HG02571 (cell line): ENCODE data around the gene ZDHHC24.

ENCODE experiments used
- ATAC-seq: cut with Tn5 transposase; IDR thresholded peaks from one replicate; pipeline ENCODE4 v1.9.1; 2021; ENCODE audit warnings: mild to moderate bottlenecking, moderate library complexity; ENCODE audit not compliant: unreplicated experiment

Gene ZDHHC24

DNA sequence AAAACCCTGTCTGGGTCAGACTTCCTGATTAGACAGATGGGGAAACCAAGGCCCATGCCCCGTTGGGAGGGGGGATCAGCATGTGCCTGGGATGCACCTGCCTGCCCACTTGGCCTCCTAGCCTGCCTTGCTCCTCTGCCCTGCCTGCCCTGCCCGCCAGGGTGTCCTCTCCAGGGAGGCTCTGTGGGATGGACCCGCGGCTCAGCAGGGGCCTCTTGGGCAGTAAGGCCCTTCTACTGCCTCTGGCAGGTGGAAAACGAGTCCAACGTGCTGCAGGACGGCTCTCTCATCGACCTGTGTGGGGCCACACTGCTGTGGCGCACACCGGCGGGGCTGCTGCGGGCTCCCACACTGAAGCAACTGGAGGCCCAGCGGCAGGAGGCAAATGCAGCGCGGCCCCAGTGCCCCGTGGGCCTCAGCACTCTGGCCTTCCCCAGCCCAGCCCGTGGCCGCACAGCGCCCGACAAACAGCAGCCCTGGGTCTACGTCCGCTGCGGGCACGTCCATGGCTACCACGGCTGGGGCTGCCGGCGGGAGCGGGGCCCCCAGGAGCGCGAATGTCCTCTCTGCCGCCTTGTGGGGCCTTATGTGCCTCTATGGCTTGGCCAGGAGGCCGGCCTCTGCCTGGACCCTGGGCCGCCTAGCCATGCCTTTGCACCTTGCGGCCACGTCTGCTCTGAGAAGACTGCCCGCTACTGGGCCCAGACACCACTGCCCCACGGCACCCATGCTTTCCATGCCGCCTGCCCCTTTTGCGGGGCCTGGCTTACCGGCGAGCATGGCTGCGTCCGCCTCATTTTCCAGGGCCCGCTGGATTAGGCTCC, 70.3 kb downstream of the ZDHHC24 start:
- no peak for ATAC-seq

DNA sequence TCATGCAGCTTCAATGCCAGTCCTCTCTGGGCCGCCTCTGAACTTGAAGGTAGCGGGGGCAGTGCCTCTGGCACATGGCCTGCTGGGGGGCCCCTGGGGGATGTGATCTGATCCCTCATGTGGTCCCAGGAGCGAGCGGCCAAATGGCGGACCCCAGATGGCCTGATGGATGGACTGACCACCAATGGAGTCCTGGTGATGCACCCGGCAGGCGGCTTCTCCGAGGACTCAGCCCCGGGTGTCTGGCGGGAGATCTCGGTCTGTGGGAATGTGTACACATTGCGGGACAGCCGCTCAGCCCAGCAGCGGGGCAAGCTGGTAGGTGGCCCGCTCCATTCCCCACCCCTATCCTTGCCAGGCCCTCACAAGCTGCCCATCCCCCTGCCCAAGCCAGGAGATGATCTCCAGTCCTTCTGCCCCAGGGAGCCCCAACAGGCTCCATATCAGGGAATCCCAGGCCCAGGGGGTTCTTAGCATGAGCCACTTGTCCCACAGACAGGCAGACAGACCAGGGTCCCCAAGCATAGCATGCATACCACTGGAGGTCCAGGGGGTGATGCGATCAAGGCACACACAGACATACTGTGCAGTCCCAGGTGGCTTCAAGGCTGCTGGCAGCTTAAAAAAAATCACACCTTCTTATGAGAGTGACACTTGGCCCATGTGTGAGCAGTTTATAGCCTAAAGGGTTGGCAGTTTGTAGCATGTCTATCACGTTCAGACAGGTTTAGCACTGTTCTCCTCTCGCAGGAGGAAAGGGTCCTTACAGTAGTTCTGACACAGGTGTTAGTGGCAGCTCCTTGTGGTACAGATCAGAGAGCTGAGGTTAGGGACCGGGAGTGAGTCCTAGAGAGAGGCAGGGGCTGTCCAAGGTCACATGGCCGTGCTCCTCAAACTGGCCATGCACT, 72.0 kb downstream of the ZDHHC24 start:
- ATAC-seq: no peak

DNA sequence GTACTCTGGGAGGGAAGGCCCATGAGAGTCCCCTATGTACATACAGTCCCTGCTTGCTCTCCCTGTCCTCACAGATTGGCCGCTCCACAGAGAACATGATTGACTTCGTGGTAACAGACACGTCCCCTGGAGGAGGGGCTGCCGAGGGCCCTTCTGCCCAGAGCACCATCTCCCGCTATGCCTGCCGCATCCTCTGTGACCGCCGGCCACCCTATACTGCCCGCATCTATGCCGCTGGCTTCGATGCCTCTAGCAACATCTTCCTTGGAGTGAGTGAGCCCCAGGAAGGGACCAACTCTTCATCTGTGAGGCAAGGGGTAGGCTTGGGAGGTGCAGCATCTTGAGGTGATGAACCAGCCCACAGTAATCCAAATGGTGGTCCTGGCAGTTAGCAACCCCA, 72.7 kb downstream of the ZDHHC24 start:
- ATAC-seq: no peak

DNA sequence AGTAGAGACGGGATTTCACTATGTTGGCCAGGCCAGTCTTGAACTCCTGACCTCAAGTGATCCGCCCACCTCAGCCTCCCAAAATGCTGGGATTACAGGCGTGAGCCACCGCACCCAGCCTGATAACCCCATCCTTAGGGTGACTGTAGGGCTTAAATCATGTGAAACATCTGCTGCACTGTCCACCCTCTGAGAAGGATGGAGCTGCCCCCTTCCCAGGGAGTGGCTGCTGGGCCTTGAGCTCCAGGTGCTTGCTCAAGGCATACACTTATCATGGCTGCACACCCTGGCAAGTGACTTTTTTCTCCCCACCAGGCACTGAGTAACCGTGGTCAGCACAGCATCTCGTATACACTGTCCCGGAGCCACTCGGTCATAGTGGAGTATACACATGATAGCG, 73.8 kb downstream of the ZDHHC24 start:
- no peak for ATAC-seq

DNA sequence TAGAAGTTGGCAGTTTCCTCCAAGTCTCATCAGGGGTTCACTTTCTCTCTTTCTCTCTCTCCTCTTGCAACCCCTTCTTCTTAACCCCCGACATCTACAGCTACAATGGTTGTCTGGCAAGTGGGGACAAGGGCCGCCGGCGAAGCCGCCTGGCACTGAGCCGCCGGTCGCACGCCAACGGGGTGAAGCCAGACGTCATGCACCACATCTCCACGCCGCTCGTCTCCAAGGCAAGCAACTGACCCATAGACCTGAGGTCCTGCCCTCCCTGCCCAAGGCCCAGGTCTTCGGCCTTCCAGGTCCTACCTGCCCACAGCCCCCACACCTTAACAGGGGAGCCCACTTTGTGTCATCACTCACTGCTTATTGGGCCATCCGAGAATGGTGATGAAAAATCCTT, 74.7 kb downstream of the ZDHHC24 start:
- no peak for ATAC-seq
